IMR-90 (cell line): Measurements from ENCODE around the gene SIRPD. TPM values are rescaled to one million over a fixed set of nuclear protein-coding genes. Genes with fewer than 3 reads are reported as not detected.

Source experiments
- ATAC-seq: fragments of 200-7000 bp; cut with Tn5 transposase; 2 replicates; pipeline ENCODE4 v1.9.1; 2020; ENCODE audit warnings: low read depth, mild to moderate bottlenecking, moderate library complexity
- BruUV-seq: library from RNA; stranded (reverse); fragments of 400-500 nt; replicated peaks from 2 replicates; lab custom pipeline; 2021; lab: Mats Ljungman, UMichigan
- CTCF ChIA-PET: fragments of 300-600 bp; formaldehyde crosslinking; extraction: SDS; loops from one replicate; lab custom pipeline; 2021; ENCODE audit warnings: antibody characterized with exemption; lab: Yijun Ruan, JAX
- POLR2A ChIA-PET: fragments of 300-600 bp; sonication (Branson Sonifier 250); formaldehyde crosslinking; loops from one replicate; lab custom pipeline; 2022; ENCODE audit warnings: antibody characterized with exemption; ENCODE audit not compliant: unreplicated experiment; lab: Charles Lee
- DNase-seq: peaks from one replicate; pipeline ENCODE4 v3.0.0; 2013
- H2AFZ ChIP-seq: replicated peaks from 2 replicates; pipeline ENCODE3; 2013; ENCODE audit warnings: low read length, mild to moderate bottlenecking; ENCODE audit not compliant: poor library complexity
- H2AK5ac ChIP-seq: 2 replicates; pipeline ENCODE4 v1.6.1; 2013; ENCODE audit warnings: low read depth, low read length, inconsistent platforms
- H2AK9ac ChIP-seq: replicated peaks from 2 replicates; pipeline ENCODE3; 2013; ENCODE audit warnings: mild to moderate bottlenecking, low read depth, low read length, moderate library complexity; ENCODE audit not compliant: poor library complexity
- H2BK120ac ChIP-seq: 2 replicates; pipeline ENCODE4 v1.6.1; 2013; ENCODE audit warnings: low read depth, low read length, inconsistent platforms
- H2BK15ac ChIP-seq: 3 replicates; pipeline ENCODE4 v1.6.1; 2013; ENCODE audit warnings: low read depth, low read length, inconsistent platforms
- H2BK20ac ChIP-seq: 2 replicates; pipeline ENCODE4 v1.6.1; 2013; ENCODE audit warnings: low read depth, mild to moderate bottlenecking, inconsistent platforms, low read length, moderate library complexity
- H2BK5ac ChIP-seq: 2 replicates; pipeline ENCODE4 v1.6.1; 2013; ENCODE audit warnings: mild to moderate bottlenecking, low read depth, low read length, inconsistent platforms; ENCODE audit not compliant: poor library complexity, severe bottlenecking
- H3K14ac ChIP-seq: replicated peaks from 2 replicates; pipeline ENCODE4 v1.6.1; 2013; ENCODE audit warnings: low read depth, low read length, inconsistent platforms
- H3K18ac ChIP-seq: 2 replicates; pipeline ENCODE4 v1.6.1; 2013; ENCODE audit warnings: low read depth, low read length, control low read depth
- H3K23ac ChIP-seq: 2 replicates; pipeline ENCODE4 v1.6.1; 2013; ENCODE audit warnings: low read depth, low read length, inconsistent platforms
- H3K27ac ChIP-seq: 2 replicates; pipeline ENCODE4 v1.5.1; 2013; ENCODE audit warnings: mild to moderate bottlenecking, control low read depth, low read length; ENCODE audit not compliant: insufficient read depth
- H3K27me3 ChIP-seq: 2 replicates; pipeline ENCODE4 v1.6.1; 2013; ENCODE audit warnings: low read length; ENCODE audit not compliant: control insufficient read depth, insufficient read depth
- H3K36me3 ChIP-seq: 2 replicates; pipeline ENCODE4 v1.6.1; 2013; ENCODE audit warnings: low read length, mixed read lengths; ENCODE audit not compliant: control insufficient read depth, insufficient read depth
- H3K4ac ChIP-seq: 2 replicates; pipeline ENCODE4 v1.6.1; 2013; ENCODE audit warnings: low read depth, low read length, inconsistent platforms
- H3K4me1 ChIP-seq: 2 replicates; pipeline ENCODE4 v1.6.1; 2013; ENCODE audit warnings: low read length, mixed read lengths; ENCODE audit not compliant: control insufficient read depth, insufficient read depth
- H3K4me2 ChIP-seq: 2 replicates; pipeline ENCODE4 v1.6.1; 2013; ENCODE audit warnings: low read depth, mild to moderate bottlenecking, control low read depth, low read length, moderate library complexity
- H3K4me3 ChIP-seq: 2 replicates; pipeline ENCODE4 v1.5.1; 2013; ENCODE audit warnings: low read depth, mild to moderate bottlenecking, control low read depth, low read length, moderate library complexity; ENCODE audit not compliant: insufficient read depth
- H3K56ac ChIP-seq: 2 replicates; pipeline ENCODE4 v1.6.1; 2013; ENCODE audit warnings: low read length, inconsistent platforms; ENCODE audit not compliant: insufficient read depth; ENCODE audit errors: extremely low read depth
- H3K79me1 ChIP-seq, 2 experiments: 2 replicates each; pipeline ENCODE4 v1.6.1; 2013; ENCODE audit warnings: low read length in 2 of 2, inconsistent platforms in 1 of 2, low read depth in 1 of 2
- H3K9ac ChIP-seq: 2 replicates; pipeline ENCODE4 v1.6.1; 2013; ENCODE audit warnings: low read depth, low read length, control low read depth
- H3K9me1 ChIP-seq: 2 replicates; pipeline ENCODE4 v1.6.1; 2013; ENCODE audit warnings: low read length, inconsistent platforms; ENCODE audit not compliant: insufficient read depth
- H3K9me3 ChIP-seq: 2 replicates; pipeline ENCODE4 v1.6.1; 2013; ENCODE audit warnings: low read length; ENCODE audit not compliant: control insufficient read depth, insufficient read depth
- H4K20me1 ChIP-seq: 2 replicates; pipeline ENCODE4 v1.6.1; 2013; ENCODE audit warnings: low read length, inconsistent platforms; ENCODE audit not compliant: insufficient read depth
- H4K5ac ChIP-seq: 2 replicates; pipeline ENCODE4 v1.6.1; 2013; ENCODE audit warnings: mild to moderate bottlenecking, low read depth, low read length, control low read depth
- H4K8ac ChIP-seq, 2 experiments: 2 replicates each; pipeline ENCODE4 v1.6.1; 2013; ENCODE audit warnings: low read depth in 2 of 2, low read length in 2 of 2, control low read depth in 1 of 2, inconsistent platforms in 1 of 2
- H4K91ac ChIP-seq: 2 replicates; pipeline ENCODE4 v1.6.1; 2013; ENCODE audit warnings: low read depth, low read length, inconsistent platforms; ENCODE audit not compliant: insufficient read depth
- BHLHE40 ChIP-seq: fragments of 150-350 bp; IDR thresholded peaks from 2 replicates; pipeline ENCODE4 v1.6.1; 2016; ENCODE audit warnings: mild to moderate bottlenecking, low read depth, low read length
- CEBPB ChIP-seq: IDR thresholded peaks from 2 replicates; pipeline ENCODE4 v1.6.1; 2012; ENCODE audit warnings: low read depth, low read length, improper control_type of control experiment
- CHD1 ChIP-seq: IDR thresholded peaks from 2 replicates; pipeline ENCODE4 v1.6.1; 2012; ENCODE audit warnings: low read depth, low read length, improper control_type of control experiment
- CTCF ChIP-seq: conservative IDR thresholded peaks from 2 replicates; pipeline ENCODE4 v1.5.1; 2012; ENCODE audit warnings: mild to moderate bottlenecking, low read depth, low read length, improper control_type of control experiment
- ELK1 ChIP-seq: fragments of 150-350 bp; IDR thresholded peaks from 2 replicates; pipeline ENCODE4 v1.6.1; 2016; ENCODE audit warnings: low read depth, mild to moderate bottlenecking, low read length, moderate library complexity, borderline replicate concordance
- FOS ChIP-seq: fragments of 150-350 bp; IDR thresholded peaks from 2 replicates; pipeline ENCODE4 v1.6.1; 2016; ENCODE audit warnings: low read depth, low read length
- MAFK ChIP-seq: IDR thresholded peaks from 2 replicates; pipeline ENCODE4 v1.6.1; 2012; ENCODE audit warnings: low read depth, low read length, improper control_type of control experiment
- MAZ ChIP-seq: IDR thresholded peaks from 2 replicates; pipeline ENCODE4 v1.6.1; 2012; ENCODE audit warnings: low read depth, mild to moderate bottlenecking, low read length, improper control_type of control experiment, moderate library complexity, borderline replicate concordance
- NFE2L2 ChIP-seq: fragments of 150-350 bp; IDR thresholded peaks from 2 replicates; pipeline ENCODE4 v1.6.1; 2016; ENCODE audit warnings: low read depth, mild to moderate bottlenecking, low read length
- POLR2A ChIP-seq: IDR thresholded peaks from 2 replicates; pipeline ENCODE4 v1.6.1; 2012; ENCODE audit warnings: mild to moderate bottlenecking, low read depth, low read length
- RAD21 ChIP-seq: IDR thresholded peaks from 2 replicates; pipeline ENCODE4 v1.6.1; 2012; ENCODE audit warnings: low read length, improper control_type of control experiment
- RFX5 ChIP-seq: IDR thresholded peaks from 2 replicates; pipeline ENCODE4 v1.8.0; 2012; ENCODE audit warnings: low read depth, mild to moderate bottlenecking, low read length, moderate library complexity
- USF2 ChIP-seq: fragments of 150-350 bp; IDR thresholded peaks from 2 replicates; pipeline ENCODE4 v1.6.1; 2017; ENCODE audit warnings: mild to moderate bottlenecking, antibody characterized with exemption, low read length, low read depth
- WGBS, 2 experiments: methylation state at CpG; one replicate each; pipeline versions ENCODE4 v1.1.5 to v1.1.7; 2013; ENCODE audit warnings: missing lambda C conversion rate in 2 of 2; ENCODE audit not compliant: insufficient read length in 1 of 2; ENCODE audit errors: extremely low coverage in 2 of 2; 5-methylcytosine and 5-hydroxymethylcytosine counted together
- dilution Hi-C: fragments of 300-500 bp; cut with HindIII; formaldehyde crosslinking; loops from one replicate; pipeline ENCODE4 v1.14.3; 2018; ENCODE audit warnings: low sequenced_read_pairs; ENCODE audit not compliant: unreplicated experiment
- in situ Hi-C: fragments of 300-500 bp; cut with MboI; formaldehyde crosslinking; loops from 3 replicates; pipeline ENCODE4 v1.14.3; 2019; ENCODE audit warnings: low sequenced_read_pairs, inconsistent platforms, mixed read lengths
- intact Hi-C: fragments of 100-400 bp; cut with micrococcal nuclease; formaldehyde crosslinking; loops from 2 replicates; pipeline ENCODE4 v1.10.0; 2022
- polyA plus RNA-seq, 3 experiments: library from polyadenylated mRNA; depleted of rRNA; stranded (reverse); fragments of >200 nt; gene quantifications; 2 replicates each; pipeline ENCODE4 v1.2.3, GENCODE V29; 2012; ENCODE audit warnings: low replicate concordance in 1 of 3
- total RNA-seq: library from RNA; depleted of rRNA; stranded (reverse); fragments of >200 nt; gene quantifications from 2 replicates; pipeline ENCODE4 v1.2.3, GENCODE V29; 2012

Gene SIRPD
- total and polyA plus RNA-seq, 2 of the 4 experiments (the other 2 are of a cell fraction): not detected

GRCh38 chr20:1595333-1595732 lies 37.8 kb upstream of the SIRPD start:
- ChIA-PET CTCF (no interaction called here), POLR2A (no interaction called here)
- Histone ChIP-seq H3K23ac (no peak overlapping the region), H3K79me1 (no peaks in the 10 kb centered on the region), H3K56ac (no peak overlapping the region), H3K9ac (no peak overlapping the region), H3K18ac (no peak overlapping the region), H2AK5ac (no peak overlapping the region), H3K36me3 (no peaks in the 10 kb centered on the region), H3K14ac (no peak overlapping the region), H3K4ac (no peak overlapping the region), H3K4me3 (no peak overlapping the region), H4K20me1 (no peaks in the 10 kb centered on the region), H2BK15ac (no peak overlapping the region), H3K27me3 (no peaks in the 10 kb centered on the region), H2AK9ac (no peak overlapping the region), H3K4me2 (no peak overlapping the region), H3K9me1 (no peaks in the 10 kb centered on the region), H4K91ac (no peak overlapping the region), H3K27ac (no peak overlapping the region), H4K8ac (no peak overlapping the region), H2BK5ac (no peak overlapping the region), H2BK120ac (no peak overlapping the region), H2AFZ (no peak overlapping the region), H3K9me3 (no peaks in the 10 kb centered on the region), H4K5ac (no peak overlapping the region), H3K4me1 (no peaks in the 10 kb centered on the region), H2BK20ac (no peak overlapping the region)
- in situ Hi-C loops: no loop called here
- intact Hi-C loops: no loop called here
- no TSS peak for BruUV-seq
- DNase-seq (no peak), ATAC-seq (no peak)
- dilution Hi-C loops: no loop called here
- no CpG with 5 or more reads among the region's 1 CpG for WGBS, 2 experiments
- TF ChIP-seq FOS: no peak
- no peak for TF ChIP-seq RFX5
- no peak for TF ChIP-seq CHD1
- TF ChIP-seq RAD21: no peak
- no peak for TF ChIP-seq CTCF
- TF ChIP-seq USF2: no peak
- no peak for TF ChIP-seq NFE2L2
- TF ChIP-seq POLR2A: no peak
- TF ChIP-seq BHLHE40: no peak
- TF ChIP-seq CEBPB: no peak
- TF ChIP-seq MAFK: no peak
- no peak for TF ChIP-seq ELK1
- TF ChIP-seq MAZ: no peak
